GM12891 (cell line): Measurements from ENCODE around the gene SORL1.

ENCODE experiments used
- DNase-seq: peaks from one replicate; pipeline ENCODE4 v3.0.0; 2011; ENCODE audit warnings: low spot score; ENCODE audit not compliant: insufficient read length
- FAIRE-seq: peaks from 2 replicates; lab custom pipeline; 2011; peaks lifted over from hg19 to GRCh38; lab: Jason Lieb, UNC
- PAX5 ChIP-seq: IDR thresholded peaks from 2 replicates; pipeline ENCODE4 v1.6.1; 2011; ENCODE audit warnings: low read length, moderate library complexity, mild to moderate bottlenecking; ENCODE audit not compliant: insufficient read depth, severe bottlenecking
- POLR2A ChIP-seq: IDR thresholded peaks from 2 replicates; pipeline ENCODE4 v1.6.1; 2011; ENCODE audit warnings: low read depth, low read length, control low read depth
- POLR2AphosphoS5 ChIP-seq: IDR thresholded peaks from 2 replicates; pipeline ENCODE4 v1.6.1; 2011; ENCODE audit warnings: low read depth, low read length, control low read depth
- POU2F2 ChIP-seq: IDR thresholded peaks from 2 replicates; pipeline ENCODE4 v1.6.1; 2011; ENCODE audit warnings: low read depth, mild to moderate bottlenecking, control low read depth, low read length, moderate library complexity
- SPI1 ChIP-seq: IDR thresholded peaks from 2 replicates; pipeline ENCODE4 v1.6.1; 2011; ENCODE audit warnings: low read depth, low read length, control low read depth
- TAF1 ChIP-seq: IDR thresholded peaks from 2 replicates; pipeline ENCODE4 v1.6.1; 2011; ENCODE audit warnings: low read depth, low read length, control low read depth

SORL1 gene

DNA sequence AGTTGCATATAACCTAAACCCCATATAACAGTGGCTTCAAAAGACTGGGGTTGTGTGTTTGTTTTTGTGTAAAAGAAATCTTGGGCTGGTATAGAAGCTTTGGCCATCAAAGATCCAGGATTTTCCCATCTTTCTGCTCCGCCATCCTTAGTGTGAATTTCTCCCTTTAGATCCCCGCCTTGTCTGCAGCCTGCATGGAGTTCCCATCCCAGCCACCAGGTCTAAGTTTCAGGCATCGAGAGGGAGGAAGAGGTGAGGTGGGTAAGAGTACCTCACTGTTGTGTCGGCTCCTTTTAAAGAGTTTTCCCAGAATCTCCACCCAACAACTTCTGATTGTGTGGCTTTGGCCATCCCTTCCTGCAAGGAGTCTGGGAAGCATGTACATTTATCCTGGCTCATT, 196.2 kb downstream of the SORL1 start:
- DNase-seq (no peak), FAIRE-seq (no peak)
- no peak for TF ChIP-seq POLR2AphosphoS5
- TF ChIP-seq POLR2A, result no peak
- no peak for TF ChIP-seq POU2F2
- TF ChIP-seq TAF1, result no peak

DNA sequence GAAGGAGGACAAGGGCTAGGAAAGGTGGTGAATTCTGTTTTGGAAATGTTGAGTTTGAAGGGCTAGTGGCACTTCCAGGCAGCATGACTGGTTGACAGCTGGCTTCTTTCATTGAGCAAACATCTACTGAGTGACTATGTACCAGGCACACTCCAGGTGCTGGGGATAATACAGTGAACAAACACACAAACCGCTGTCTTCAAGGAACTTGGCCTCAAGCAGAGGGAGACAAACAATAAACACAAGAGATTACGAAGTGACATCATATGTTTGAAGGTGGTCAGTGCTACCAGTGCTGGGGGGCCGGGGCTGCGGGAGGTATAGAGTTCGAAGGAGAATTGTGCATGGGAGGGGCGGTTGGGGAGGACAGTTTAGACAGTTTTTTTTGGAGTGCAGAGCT, 197.7 kb downstream of the SORL1 start:
- FAIRE-seq (no peak), DNase-seq (no peak)
- no peak for TF ChIP-seq POU2F2
- TF ChIP-seq POLR2AphosphoS5, result no peak
- TF ChIP-seq SPI1, result no peak

DNA sequence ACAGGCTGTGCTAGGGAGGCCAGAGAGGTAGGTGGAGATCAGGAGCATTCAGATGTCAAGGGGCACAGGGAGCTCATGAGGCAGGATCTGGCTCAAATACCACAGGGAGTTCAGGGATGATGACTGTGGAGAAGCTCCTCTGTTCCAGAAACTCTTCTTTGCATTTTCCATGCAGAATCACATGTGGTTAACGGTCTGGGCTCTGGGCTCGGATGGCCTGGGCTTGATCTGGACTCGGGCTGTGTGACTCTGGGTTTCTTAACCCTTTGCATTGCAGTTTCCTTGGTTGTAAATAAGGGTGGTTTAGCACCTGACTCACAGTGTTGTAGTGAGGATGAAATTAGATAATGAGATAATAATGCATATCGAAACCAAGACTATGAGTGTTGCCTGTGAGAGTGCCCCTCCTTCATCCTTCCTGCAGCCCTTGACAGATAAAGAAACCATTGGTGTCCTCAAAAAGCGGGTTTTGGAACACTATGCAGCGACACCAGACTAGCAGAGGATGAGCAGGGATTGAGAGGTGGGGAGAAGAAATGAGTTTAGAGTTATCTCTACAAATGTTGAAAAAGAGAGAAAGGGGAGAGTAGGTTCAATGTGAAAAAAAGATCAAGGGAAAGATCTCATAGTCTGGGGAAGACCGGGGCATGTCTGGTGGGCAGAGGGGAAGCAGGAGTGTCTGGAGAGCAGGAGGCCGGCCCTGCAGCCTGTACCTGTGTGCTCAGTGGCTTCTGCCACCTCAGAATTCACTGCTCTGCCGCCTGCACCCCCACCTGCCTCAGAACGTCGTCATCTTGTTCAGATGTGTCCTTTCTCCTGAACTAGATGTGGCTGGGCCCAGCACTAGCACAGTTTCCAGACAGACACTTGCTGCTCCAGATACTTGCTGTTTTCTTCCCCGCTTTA, 198.5 kb downstream of the SORL1 start:
- no peak for TF ChIP-seq POLR2A
- TF ChIP-seq POLR2AphosphoS5, result no peak
- TF ChIP-seq TAF1, result no peak
- no peak for FAIRE-seq

DNA sequence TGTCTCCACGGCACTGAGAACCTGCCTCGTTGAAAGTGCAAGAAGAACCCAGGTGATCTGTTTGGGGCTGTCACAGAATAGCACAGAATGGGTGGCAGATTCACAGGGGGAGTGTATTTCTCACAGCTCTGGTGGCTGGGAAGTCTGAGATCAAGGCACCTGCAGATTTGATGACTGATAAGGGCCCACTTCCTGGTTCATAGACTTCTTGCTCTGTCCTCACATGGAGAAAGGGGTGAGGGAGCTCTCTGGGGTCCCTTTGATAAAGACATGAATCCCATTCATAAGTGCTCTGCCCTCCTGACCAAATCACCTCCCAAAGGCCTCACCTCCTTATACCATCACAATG, 199.1 kb downstream of the SORL1 start:
- DNase-seq (no peak), FAIRE-seq (no peak)
- TF ChIP-seq TAF1, result no peak
- no peak for TF ChIP-seq POU2F2
- no peak for TF ChIP-seq POLR2A

More for the DNA sequence above, 198.5 kb downstream of the SORL1 start:
- DNase-seq, result no peak

DNA sequence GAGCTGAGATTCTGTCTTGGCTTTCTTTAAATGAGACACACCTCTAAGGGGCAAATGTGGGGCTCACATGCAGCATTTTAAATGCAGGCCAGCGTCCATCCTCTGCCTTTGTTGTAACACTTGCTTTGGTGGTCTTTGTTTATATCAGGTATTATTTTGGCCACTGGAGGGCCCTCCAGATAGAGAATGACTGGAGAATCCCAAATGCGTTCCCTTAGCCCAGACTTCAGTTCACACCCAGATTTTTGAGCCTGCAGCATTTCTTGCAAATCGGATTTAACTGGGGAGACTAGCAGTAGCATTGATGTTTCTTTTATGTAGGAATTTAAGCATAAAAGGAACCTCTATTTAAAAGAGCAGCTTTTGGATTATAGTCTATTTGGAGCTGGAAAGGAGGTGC, 200.9 kb downstream of the SORL1 start:
- no peak for FAIRE-seq
- no peak for TF ChIP-seq SPI1
- TF ChIP-seq POLR2A, result no peak
- no peak for TF ChIP-seq POLR2AphosphoS5
- no peak for TF ChIP-seq TAF1
- TF ChIP-seq PAX5, result no peak
- TF ChIP-seq POU2F2, result no peak
- no peak for DNase-seq

DNA sequence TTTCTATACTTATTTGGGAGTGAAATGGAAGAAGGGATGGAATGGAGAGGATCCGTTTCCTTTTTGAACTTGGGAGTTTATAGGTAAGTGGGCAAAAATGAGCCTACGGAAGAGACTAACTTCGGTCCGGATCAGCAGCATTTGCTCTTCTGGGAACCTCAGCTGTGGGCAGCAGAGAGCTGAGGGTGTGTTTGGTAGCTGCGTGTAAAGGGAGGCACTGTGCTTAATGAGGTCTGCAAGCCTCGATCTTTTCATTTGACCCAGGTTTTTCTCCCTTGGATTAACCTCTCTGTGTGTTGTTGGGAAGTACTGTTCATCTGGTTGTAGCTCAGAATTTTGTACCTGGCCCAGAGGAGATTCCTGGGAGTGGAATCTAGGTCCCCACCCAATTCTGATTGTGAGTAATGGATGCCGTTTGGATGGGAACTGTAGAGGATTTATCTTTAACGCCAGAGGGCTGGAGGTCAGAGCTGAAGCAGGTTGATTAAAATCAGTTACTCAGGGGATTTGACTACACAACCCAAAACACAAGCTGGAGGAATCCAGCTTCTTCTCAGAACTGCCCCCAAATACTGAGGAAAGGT, 202.2 kb downstream of the SORL1 start:
- FAIRE-seq (no peak), DNase-seq (no peak)
- TF ChIP-seq POLR2AphosphoS5 (no peak), POU2F2 (no peak), POLR2A (no peak), PAX5 (no peak), SPI1 (no peak), TAF1 (no peak)

DNA sequence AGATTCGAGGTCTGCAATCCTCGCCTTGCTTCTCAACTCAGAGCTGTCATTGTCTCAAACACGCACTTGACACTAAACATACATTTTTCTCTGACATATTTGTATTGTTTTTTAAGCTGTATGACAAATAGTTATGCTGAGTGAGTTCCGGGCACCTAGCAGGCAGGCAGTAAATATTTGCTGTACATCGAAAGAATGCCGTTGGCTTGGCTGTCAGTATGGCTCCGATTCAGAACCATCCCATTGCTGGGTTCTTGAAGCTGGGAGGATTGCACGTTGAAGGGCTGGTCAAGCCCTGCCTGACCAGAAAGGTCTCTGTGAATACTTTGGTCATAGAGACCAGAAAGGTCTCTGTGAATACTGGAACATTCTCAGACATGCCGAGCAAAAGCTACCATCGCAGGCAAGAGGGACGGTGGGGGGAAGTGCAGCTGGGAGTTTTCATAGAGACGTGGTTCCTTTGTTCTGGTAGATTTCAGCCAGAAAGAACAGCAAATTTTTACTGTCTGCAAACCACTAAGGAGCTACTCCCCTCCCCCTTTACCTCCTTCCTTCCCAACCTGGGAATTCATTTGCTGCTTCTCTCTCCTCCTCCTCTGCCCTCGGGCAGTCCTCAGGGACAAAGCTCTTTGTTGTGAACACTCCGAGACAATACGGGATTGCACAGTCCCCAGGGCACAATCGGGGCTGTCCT, 202.9 kb downstream of the SORL1 start:
- DNase-seq (no peak), FAIRE-seq (no peak)
- TF ChIP-seq SPI1 (peak; percentile 27; the same call in 1 of the 2 replicates), PAX5 (no peak)

DNA sequence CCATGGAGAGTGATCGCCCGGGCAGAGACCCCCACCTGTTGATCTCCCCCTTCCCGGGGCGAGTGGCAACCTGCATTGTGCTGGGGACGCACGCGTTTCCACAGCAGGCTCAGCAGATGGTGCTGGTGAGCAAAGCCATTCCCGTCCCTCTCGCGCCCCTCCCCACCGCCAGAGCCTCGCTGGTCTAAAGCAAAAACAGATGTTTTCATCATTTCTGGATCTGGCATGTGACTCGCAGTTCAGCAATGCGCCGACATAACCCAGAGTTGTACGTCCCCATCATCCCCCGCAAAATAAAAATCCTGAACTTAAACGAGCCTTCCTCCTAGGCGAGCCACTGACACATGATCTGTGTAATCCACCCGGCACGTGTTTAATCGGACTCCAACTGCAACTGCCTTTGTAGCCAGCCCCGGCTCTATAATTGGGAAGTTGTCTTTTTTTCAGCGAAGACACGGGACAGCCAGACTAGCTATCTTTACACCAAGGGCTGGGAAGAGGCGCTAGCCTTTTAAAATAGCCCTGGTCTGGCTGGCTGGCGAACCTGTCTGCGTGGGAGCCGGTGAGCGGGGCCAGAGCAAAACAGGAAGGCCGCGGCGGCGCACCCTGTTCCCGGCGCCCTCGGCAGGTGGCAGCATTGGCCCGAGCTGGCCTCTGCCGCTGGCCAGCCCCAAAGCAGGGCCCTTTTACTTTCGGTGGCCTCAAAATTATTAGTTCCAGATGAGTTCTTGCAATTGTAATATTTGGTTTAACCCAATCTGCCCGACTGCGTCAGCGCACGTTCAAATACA, 203.6 kb downstream of the SORL1 start:
- peak; percentile 85 for DNase-seq
- peak; percentile 96 for FAIRE-seq
- TF ChIP-seq PAX5 (peak; percentile 32), TAF1 (no peak), POLR2AphosphoS5 (no peak), SPI1 (peak; percentile 74), POLR2A (no peak), POU2F2 (no peak)

DNA sequence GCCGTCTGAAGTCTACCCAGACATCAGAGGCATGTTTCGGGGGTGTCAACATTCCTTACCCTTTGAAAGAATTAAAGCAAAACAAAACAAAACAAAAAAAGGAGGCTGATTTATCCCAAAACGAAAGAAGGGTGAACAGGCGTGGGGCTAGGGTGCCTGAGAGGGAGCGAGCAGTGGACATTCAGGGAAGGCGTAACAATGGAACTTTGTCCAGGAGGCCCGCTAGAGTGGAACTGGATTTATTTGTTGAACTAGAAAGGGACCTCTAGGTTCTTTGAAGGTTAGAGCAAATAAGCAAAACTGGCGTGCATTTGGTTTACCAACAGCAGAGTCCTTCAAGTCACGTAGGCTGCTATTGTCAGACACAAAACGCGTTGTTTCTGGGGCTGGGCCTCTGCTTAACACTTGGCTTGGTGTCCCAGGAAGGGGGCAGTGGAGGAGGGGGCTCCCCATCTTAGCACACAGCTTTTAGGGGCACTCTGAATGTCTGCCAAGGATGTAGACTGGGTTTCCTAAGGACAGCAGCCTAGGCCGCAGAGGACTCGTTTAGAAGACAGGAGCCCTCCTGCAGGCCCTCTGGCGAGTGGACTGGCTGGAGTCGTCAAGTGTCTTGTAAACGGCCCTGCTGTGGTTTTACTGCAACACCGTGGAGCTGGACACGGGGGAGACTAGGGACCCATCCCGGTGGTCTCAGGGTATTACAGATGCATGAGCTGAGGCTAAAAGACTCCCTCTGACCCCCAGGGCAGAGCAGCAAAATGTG, 204.4 kb downstream of the SORL1 start:
- no peak for TF ChIP-seq PAX5
- TF ChIP-seq TAF1, result no peak
- no peak for TF ChIP-seq POLR2AphosphoS5
- no peak for TF ChIP-seq POLR2A
- no peak for TF ChIP-seq SPI1
- no peak for TF ChIP-seq POU2F2
- no peak for FAIRE-seq
- no peak for DNase-seq
